Epithelial cell of proximal tubule (primary cell): ENCODE results near the gene KIF21B. TPM values are rescaled to one million over a fixed set of nuclear protein-coding genes. Genes with fewer than 3 reads are reported as not detected.

Source experiments
- DNase-seq: peaks from one replicate; pipeline ENCODE4 v3.0.0-alpha.2; 2011; ENCODE audit warnings: low read depth
- H3K4me3 ChIP-seq: 2 replicates; pipeline ENCODE4 v1.5.1; 2011; ENCODE audit warnings: low read depth, mild to moderate bottlenecking, low read length
- total RNA-seq: library from RNA; depleted of rRNA; stranded (reverse); fragments of >200 nt; gene quantifications from 2 replicates; pipeline ENCODE4 v1.2.3, GENCODE V29; 2015
- TF ChIP-seq, protein P1 (sequence below): conservative IDR thresholded peaks from 2 replicates; pipeline ENCODE4 v1.5.1; 2012; ENCODE audit warnings: low read depth, mild to moderate bottlenecking, low read length

Gene KIF21B
- total RNA-seq, 1 donor from 2014 or later: 13.3 TPM

GRCh38 chr1:200988693-200989092 lies 34.8 kb downstream of the KIF21B start:
- no peak for DNase-seq
- TF ChIP-seq, protein P1, sequence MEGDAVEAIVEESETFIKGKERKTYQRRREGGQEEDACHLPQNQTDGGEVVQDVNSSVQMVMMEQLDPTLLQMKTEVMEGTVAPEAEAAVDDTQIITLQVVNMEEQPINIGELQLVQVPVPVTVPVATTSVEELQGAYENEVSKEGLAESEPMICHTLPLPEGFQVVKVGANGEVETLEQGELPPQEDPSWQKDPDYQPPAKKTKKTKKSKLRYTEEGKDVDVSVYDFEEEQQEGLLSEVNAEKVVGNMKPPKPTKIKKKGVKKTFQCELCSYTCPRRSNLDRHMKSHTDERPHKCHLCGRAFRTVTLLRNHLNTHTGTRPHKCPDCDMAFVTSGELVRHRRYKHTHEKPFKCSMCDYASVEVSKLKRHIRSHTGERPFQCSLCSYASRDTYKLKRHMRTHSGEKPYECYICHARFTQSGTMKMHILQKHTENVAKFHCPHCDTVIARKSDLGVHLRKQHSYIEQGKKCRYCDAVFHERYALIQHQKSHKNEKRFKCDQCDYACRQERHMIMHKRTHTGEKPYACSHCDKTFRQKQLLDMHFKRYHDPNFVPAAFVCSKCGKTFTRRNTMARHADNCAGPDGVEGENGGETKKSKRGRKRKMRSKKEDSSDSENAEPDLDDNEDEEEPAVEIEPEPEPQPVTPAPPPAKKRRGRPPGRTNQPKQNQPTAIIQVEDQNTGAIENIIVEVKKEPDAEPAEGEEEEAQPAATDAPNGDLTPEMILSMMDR: no peak

GRCh38 chr1:200985481-200985880 lies 38.0 kb downstream of the KIF21B start:
- TF ChIP-seq, protein P1: no peak
- no peak overlapping the region for H3K4me3 ChIP-seq
- no peak for DNase-seq

More at GRCh38 chr1:200988693-200989092, 34.8 kb downstream of the KIF21B start:
- H3K4me3 ChIP-seq: no peak overlapping the region

GRCh38 chr1:200983035-200983561 lies 40.4 kb downstream of the KIF21B start:
- no peak for DNase-seq
- TF ChIP-seq, protein P1: no peak
- H3K4me3 ChIP-seq: no peak overlapping the region

GRCh38 chr1:200982071-200982945 lies 41.2 kb downstream of the KIF21B start:
- TF ChIP-seq, protein P1: no peak
- DNase-seq: no peak
- no peak overlapping the region for H3K4me3 ChIP-seq

GRCh38 chr1:200981278-200981677 lies 42.2 kb downstream of the KIF21B start:
- no peak for DNase-seq
- TF ChIP-seq, protein P1: no peak
- H3K4me3 ChIP-seq: no peak overlapping the region

GRCh38 chr1:200980873-200981272 lies 42.6 kb downstream of the KIF21B start:
- DNase-seq: no peak
- H3K4me3 ChIP-seq: no peak overlapping the region

More at GRCh38 chr1:200980873-200981272, 42.6 kb downstream of the KIF21B start:
- TF ChIP-seq, protein P1: no peak
